Ovary (tissue), 3 donors: ENCODE data around the gene ZSCAN5A.

Experiments used
- CTCF ChIP-seq, 3 donors: fragments of 450-650 bp in 2 of 3; fragments of 200-600 bp in 1 of 3; IDR thresholded peaks; one replicate each; pipeline versions ENCODE4 v1.5.1 to v1.8.0; 2016 to 2022; ENCODE audit warnings: antibody characterized with exemption in 3 of 3, mild to moderate bottlenecking in 1 of 3
- EP300 ChIP-seq: sonication (generic); formaldehyde crosslinking; IDR thresholded peaks from one replicate; pipeline ENCODE4 v1.6.1; 2017; ENCODE audit warnings: antibody characterized with exemption
- POLR2A ChIP-seq: fragments of 450-650 bp; IDR thresholded peaks from one replicate; pipeline ENCODE4 v1.6.1; 2017; ENCODE audit warnings: antibody characterized with exemption, mild to moderate bottlenecking, moderate library complexity
- donor health status: DM: no; HTN: no; CAD: no.

GRCh38 chr19:56347163-56347778 is 32.6 kb upstream of the ZSCAN5A start:
- TF ChIP-seq CTCF (IDR thresholded peaks at IDR 0.05) = no peak
- no peak for TF ChIP-seq EP300
- no peak for TF ChIP-seq POLR2A
